GM19240 (cell line): Measurements from ENCODE around the gene DTX3.
"Not testable (repeated sequence)": the region's sequence is repeated elsewhere in the genome, so short reads cannot be mapped to it uniquely, and the experiment has no call there.

ENCODE experiments used
- DNase-seq: peaks from one replicate; pipeline ENCODE4 v3.0.0; 2011; ENCODE audit warnings: low spot score; ENCODE audit not compliant: insufficient read length

The DTX3 gene

DNA sequence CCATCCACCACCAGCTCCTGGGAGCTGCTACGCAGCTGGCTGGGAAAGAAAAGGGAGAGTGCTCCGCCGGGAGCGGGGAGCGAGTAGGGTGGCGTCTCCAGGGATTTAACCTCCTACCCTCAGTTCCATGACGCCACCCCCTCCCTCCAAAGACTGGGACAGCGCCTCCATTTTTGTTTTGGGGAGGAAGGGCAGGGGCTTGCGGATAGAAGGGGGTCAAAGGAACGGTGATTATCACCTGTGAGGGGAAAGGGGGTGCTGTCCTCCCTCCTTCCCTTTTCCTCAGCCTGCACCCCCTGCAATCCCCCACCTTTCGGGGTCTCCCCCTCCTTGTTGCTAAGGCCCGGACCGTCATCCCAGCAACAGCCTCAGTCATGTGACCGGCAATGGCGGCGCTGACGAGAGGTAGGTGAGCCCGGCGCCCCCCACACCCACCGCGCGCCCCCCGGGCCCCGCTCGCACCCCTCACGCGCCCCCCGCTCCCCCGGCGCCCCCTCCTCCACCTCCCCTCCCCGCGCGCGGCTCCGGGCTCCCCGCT, at the start of gene DTX3:
Gene DTX3 (plus strand): TSS at position 371 of the 538 bp plus-strand sequence. CDS start 1,694 bp downstream, outside the sequence.
- DNase-seq: no peak

GRCh38 chr12:57554897-57555296, 49.7 kb upstream of the DTX3 start:
- no peak for DNase-seq

GRCh38 chr12:57558864-57559263, 45.8 kb upstream of the DTX3 start:
- DNase-seq: no peak

- no peak for DNase-seq
Measured at GRCh38 chr12:57560516-57560915, 44.1 kb upstream of the DTX3 start.

GRCh38 chr12:57561117-57561516, 43.5 kb upstream of the DTX3 start:
- not testable (repeated sequence) for DNase-seq

GRCh38 chr12:57563358-57563757, 41.3 kb upstream of the DTX3 start:
- no peak for DNase-seq

DNA sequence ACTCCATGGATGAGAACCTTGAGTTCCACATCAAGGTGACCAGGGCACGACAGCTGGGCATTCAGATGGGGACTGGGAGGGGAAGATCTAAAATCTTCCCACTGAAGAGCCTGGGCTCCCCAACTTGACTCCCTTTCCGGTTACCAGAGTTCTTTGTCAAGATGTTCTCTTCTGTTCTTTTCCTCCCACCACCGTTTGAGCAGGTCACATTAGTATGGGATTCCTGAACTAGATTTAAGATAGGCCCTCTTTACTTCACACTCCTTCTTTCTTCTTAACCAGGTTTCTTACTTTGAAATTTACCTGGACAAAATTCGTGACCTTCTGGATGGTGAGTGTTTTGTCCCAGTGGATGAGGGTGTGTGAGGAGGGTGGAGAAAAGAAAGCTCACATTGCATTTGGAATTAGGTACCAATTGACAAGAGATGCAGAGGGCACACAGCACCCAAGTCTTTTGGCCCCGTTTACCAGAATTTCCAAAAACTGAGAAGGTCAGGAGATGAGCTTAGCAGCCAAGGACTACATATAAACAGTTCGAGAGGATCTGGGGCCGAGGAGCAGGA, 40.4 kb upstream of the DTX3 start:
- no peak for DNase-seq

DNA sequence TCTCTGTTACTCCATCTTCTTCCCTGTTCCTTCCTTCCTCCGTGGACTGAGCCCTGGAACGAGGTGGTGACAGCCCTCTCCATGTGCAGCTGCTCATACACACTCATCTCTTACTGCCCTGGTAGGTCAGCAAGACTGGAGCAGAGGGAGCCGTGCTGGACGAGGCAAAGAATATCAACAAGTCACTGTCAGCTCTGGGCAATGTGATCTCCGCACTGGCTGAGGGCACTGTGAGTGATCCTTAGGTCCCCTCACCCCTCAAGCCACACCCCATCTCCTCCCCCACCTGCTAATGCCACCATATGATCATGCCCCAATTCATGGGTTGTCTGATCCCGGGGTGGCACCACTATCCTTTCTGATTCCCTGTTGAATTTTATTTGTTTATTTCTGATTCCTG, 35.8 kb upstream of the DTX3 start:
- no peak for DNase-seq

- no peak for DNase-seq
Measured at GRCh38 chr12:57569858-57570257, 34.8 kb upstream of the DTX3 start.

GRCh38 chr12:57570438-57570837, 34.2 kb upstream of the DTX3 start:
- not testable (repeated sequence) for DNase-seq

- DNase-seq: no peak
Measured at GRCh38 chr12:57571926-57572762, 32.5 kb upstream of the DTX3 start.

DNA sequence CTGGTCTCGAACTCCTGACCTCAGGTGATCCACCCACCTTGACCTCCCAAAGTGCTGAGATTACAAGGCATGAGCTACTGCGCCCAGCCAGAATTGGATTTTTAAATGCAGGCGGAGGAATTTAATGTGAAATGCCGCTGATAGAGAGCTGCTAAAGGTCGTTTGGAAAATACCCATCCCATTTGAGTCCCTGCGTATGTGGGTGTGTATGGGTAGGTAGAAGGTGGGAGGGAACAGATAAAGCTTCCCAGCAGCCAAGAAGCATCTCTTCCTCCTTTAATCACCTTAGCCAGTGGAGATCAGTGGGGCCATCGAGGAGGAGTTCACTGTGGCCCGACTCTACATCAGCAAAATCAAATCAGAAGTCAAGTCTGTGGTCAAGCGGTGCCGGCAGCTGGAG, 29.8 kb upstream of the DTX3 start:
- DNase-seq: no peak

- DNase-seq: no peak
Measured at GRCh38 chr12:57575771-57576612, 28.6 kb upstream of the DTX3 start.

GRCh38 chr12:57576613-57577160, 27.9 kb upstream of the DTX3 start:
- no peak for DNase-seq

- no peak for DNase-seq
Measured at GRCh38 chr12:57577981-57578758, 26.5 kb upstream of the DTX3 start.

- no peak for DNase-seq
Measured at GRCh38 chr12:57579011-57579410, 25.6 kb upstream of the DTX3 start.

DNA sequence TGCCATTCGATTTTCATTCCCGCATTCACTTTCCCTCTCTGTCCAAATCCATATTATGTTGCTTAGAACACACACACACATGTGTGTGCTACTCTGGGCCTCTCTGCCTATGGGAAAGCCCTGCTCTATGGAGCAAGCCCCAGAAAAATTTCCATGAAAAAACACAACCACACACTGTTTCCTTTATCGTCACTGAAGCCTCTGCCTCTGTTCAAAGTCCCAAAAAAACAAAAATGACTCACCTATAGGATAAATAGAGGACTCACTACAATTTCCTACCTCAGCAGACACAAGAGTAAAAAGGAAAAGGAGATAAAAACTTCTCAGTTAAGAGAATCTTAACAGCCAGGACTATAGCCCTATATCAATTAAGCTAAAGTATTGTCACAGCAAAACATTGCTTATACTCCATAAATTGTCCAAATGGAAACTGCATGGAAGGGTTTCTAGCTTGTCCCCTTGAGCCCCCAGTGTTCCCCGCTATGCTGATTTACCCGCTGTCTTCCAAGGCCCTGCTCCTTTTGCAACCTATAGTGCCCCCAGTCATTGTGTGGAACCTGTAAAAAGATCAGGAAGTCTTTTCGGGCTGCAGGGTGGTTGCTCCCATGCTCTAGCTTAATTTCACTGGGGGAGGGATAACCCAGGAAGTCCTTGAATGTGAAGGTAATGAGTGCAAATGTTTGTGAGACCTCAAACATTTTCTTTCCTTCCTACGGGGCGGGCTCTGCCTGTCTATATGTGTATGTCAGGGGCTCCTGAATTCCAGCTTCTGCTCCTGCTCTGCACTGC, 24.8 kb upstream of the DTX3 start:
- no peak for DNase-seq

DNA sequence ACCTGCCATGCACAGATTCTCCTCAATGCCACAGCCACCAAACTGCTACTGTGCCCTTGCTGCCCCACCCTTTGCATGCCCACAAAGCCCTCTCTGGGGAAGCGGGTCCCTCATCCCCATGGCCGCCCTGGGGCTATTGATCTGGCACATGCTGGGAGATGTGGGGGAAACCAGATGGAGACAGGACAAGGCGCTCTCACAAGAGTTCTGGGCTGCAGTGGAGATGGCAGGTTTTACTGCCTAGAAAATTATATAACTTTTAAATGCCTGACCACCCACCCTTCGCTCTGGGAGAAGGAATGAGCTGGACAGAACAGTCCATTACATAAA, 24.2 kb upstream of the DTX3 start:
- no peak for DNase-seq

DNA sequence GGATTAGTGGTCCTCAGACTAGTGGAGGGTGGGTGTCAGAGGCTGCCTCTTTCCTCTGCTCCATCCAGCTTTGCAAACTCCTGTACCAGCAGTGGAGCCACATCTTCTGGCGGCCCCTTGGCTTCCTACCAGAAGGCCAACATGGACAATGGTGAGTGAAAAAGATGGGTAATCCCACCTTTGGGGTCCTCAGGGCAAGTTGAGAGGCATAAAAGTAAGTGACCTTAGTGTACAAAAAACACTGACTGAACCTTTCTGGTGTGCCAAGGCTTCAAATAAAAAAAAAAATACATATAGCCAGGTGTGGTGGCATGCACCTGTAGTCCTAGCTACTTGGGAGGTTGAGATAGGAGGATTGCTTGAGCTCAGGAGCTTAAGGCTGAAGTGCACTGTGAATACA, 22.8 kb upstream of the DTX3 start:
- DNase-seq: no peak

- no peak for DNase-seq
Measured at GRCh38 chr12:57582440-57582839, 22.2 kb upstream of the DTX3 start.
